ENCODE measurements around the gene CD53.
"Not testable (repeated sequence)": the region's sequence is repeated elsewhere in the genome, so short reads cannot be mapped to it uniquely, and the experiment has no call there.

The CD53 gene

GRCh38 chr1:110918016-110918415, 45.1 kb downstream of the CD53 start:
- DNase-seq: no peak

- DNase-seq: no peak
Observed at GRCh38 chr1:110921953-110922352, 49.0 kb downstream of the CD53 start.

- no peak for DNase-seq
Observed at GRCh38 chr1:110927484-110928075, 54.6 kb downstream of the CD53 start.

GRCh38 chr1:110928191-110928590, 55.2 kb downstream of the CD53 start:
- DNase-seq: no peak

GRCh38 chr1:110928904-110929303, 56.0 kb downstream of the CD53 start:
- no peak for DNase-seq

- DNase-seq: not testable (repeated sequence)
Observed at GRCh38 chr1:110931097-110931496, 58.1 kb downstream of the CD53 start.

- DNase-seq: no peak
Observed at GRCh38 chr1:110936567-110936966, 63.6 kb downstream of the CD53 start.

- no peak for DNase-seq
Observed at GRCh38 chr1:110944806-110945205, 71.9 kb downstream of the CD53 start.

- no peak for DNase-seq
Observed at GRCh38 chr1:110945626-110946025, 72.7 kb downstream of the CD53 start.

GRCh38 chr1:110948038-110948810, 75.3 kb downstream of the CD53 start:
- peak; percentile 32 for DNase-seq

Measured in fibroblast of upper back skin (primary cell).